HG03135 (cell line): ENCODE measurements around the gene RABGAP1L.
"Not testable (repeated sequence)": the region's sequence is repeated elsewhere in the genome, so short reads cannot be mapped to it uniquely, and the experiment has no call there.

Experiments
- ATAC-seq: cut with Tn5 transposase; IDR thresholded peaks from one replicate; pipeline ENCODE4 v1.9.1; 2021; ENCODE audit warnings: mild to moderate bottlenecking, moderate library complexity; ENCODE audit not compliant: unreplicated experiment

Gene RABGAP1L

DNA sequence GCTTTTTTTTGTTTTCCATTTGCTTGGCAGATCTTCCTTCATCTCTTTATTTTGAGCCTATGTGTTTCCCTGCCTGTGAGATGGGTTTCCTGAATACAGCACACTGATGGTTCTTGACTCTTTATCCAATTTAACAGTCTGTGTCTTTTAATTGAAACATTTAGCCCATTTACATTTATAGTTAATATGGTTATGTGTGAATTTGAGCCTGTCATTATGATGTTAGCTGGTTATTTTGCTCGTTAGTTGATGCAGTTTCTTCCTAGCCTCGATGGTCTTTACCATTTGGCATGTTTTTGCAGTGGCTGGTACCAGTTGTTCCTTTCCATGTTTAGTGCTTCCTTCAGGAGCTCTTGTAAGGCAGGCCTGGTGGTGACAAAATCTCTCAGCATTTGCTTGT lies 384.1 kb downstream of the RABGAP1L start:
- not testable (repeated sequence) for ATAC-seq

DNA sequence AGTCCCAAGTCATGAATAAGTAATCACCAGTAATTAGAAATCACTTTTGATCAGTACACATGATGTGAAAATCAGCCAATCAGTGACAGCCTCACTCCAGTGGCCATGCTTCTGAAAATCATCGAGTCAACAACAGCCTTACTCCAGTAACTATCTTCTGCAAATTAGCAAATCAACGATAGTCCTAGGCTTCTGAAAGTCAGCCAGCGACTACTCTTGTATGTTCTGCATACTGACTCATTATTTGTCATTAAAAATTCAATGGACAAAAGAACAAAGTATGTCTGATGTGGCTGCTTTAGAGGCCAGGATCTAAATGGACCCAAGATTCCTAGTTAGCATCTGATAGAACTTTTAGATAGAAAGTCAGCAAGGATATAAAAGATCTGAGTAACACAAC lies 391.0 kb downstream of the RABGAP1L start:
- no peak for ATAC-seq

DNA sequence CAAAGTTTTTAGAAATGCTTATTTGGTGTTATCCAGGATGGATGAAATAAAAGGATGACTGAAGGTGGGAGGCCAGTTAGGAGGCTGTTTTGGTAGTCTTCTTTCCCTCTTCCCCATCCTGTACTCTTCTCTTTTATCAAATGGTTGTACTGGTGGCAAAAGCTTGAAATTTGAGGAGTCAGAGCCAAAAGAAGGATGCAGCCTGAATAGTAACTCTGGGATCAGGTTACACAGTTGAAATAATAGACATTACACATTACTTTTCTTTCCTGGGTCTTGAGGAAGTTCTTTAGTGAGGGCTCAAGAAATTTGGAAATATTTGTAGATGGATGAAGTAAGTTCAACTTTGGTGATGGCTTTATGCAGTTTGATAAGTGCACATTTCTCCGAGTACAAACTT lies 397.1 kb downstream of the RABGAP1L start:
- ATAC-seq, result no peak

DNA sequence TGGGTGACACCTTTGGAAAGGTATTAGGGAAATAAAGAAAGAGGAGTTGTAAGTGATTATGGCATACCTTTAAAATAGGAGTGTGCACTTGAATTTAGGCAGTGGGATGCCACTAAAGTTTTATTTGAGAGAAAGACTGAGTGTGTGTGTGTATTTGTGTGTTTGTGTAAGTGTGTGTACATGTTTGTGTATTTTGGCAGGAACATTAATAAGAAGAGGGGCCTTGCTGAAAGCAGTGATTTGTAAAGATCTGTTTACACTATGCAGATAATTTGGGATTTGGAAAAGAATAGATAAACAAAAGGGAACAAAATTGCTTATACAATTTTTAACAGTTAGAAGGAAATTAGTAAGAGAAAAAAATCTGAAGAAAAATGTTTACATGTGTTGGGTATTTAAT lies 409.2 kb downstream of the RABGAP1L start:
- no peak for ATAC-seq

DNA sequence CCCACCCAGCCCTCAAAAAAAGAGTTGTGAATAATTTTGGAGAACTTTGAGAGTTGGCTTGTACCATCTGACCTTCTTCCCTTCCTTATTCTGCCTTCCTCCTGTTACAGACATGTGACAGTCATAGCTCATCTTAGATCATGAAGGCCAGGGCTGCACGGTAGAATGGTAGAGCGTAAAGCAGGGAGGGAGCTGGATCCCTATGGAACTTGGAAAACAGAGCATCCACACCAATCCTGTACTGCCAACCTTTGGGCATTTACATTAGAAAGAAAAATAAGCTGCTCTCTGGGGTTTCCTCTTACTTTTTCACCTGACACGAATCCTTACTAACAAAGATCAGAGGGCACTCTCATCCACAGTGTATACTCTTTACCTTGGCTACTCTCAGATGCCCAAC lies 409.9 kb downstream of the RABGAP1L start:
- no peak for ATAC-seq

DNA sequence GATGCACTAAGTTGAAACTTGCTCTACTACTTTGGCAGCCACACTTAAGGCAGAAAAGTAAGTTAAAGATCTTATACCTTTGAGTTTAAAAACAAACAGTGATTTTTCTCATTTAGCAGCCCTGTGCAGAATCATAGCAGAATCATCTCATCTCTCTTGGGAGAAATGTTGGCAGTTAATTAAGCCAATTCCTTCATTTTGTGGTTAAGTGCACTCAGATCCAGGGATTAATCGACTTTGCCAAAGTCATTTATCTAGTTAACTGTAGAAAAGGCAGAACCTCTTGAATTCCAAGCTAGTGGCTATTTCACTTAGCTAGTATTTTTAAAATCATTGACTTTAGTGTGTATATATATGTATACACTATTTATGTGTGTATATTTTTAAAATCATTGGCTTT lies 413.5 kb downstream of the RABGAP1L start:
- ATAC-seq, result no peak

DNA sequence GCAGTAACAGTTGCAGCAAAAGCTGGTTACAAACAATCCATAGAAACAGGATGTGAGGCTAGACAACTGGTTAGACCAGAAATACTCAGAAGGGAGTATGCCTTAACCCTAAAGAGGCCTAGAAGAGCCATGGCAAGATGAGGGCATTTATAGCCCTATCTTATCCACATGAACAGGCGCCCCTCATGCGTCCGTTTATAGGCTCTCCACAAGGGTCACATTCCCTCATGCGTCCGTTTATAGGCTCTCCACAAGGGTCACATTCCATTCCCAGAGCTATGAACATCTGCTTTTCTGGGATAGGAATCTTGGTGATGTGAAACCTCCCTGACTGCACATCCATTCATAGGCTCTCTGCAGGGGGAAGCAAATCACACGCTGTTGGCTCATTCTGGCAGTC lies 416.8 kb downstream of the RABGAP1L start:
- not testable (repeated sequence) for ATAC-seq

DNA sequence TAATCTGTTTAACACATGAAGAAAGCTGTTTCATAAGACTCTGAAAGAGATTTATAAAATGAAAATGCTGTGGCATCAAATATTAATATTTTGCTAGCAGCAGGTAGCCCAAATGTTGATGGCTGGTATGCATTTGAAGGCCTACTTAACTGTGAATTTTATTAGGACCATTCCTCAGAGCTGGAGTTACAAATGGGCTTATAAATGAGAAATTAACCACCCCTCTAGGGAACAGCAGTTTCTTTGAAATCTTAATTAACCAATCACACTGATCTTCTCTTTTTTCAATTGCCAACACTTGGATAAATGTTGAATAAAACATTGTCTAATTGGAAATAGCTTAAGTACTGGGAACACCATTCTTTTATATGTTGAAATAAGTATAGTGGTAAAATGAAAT lies 418.4 kb downstream of the RABGAP1L start:
- no peak for ATAC-seq

DNA sequence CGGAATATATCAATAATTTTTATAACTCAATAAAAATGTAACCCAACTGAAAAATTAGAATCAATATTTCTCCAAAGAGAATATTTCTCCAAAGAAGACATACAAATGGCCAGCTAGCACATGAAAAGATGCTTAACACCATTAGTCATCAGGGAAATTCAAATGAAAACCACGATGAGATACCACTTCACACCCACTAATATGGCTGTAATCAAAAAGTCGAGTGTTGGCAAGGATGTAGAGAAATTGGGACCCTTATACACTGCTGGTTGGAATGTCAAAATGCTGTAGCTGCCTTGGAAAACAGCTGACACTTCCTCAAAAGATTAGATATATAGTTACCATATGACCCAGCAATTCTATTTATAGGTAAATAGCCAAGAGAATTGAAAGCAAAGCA lies 421.5 kb downstream of the RABGAP1L start:
- ATAC-seq, result no peak

DNA sequence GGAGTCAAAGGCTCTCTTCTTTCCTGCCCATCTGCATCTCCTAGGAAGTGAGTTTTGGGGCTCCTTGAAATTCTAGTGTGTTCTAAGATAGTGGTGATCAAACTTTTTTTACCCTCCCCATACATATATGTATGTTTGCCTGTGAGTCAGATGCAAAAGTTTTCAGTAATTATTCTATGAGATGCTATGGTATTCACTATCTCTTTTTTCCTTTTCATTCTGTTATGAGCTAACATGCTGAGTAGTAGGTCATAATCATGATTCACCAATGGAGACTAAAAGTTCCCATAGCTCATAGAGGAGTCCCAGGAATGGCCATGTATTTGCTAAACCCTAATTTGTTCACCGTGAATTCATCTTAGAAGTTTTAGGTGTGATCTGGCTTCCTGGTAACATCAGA lies 424.0 kb downstream of the RABGAP1L start:
- ATAC-seq, result no peak

DNA sequence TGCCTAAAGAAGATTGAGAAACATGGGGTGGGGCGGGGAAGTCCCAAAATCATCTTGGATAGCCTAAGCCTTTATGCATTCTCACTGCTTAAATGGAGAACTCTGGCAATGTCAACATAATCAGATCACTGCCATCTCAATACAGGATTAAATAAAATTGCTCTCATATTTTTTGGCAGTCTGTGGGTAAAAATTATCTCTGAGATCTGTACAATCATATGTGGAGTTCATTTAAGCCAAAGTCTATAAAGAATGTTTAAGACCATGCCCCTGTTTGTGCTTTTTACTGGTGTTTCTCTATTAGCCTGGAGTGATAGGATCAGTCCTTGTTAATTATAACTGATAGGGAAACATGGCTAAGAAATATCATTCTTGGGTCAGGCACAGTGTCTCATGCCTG lies 424.8 kb downstream of the RABGAP1L start:
- ATAC-seq, result no peak

DNA sequence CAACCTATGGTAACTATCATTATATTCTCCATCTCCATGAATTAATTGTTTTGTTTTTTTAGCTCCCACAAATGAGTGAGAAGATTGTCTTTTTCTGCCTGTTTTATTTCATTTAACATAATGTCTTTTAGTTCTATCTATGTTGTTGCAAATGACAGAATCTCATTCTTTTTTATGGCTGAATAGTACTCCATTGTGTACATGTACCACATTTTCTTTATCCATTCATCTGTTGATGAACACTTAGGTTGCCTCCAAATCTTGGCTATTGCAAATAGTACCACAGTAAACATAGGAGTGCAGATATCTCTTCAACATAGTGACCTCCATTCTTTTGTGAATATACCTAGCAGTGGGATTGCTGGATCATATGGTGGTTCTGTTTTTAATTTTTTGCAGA lies 429.3 kb downstream of the RABGAP1L start:
- ATAC-seq, result not testable (repeated sequence)

DNA sequence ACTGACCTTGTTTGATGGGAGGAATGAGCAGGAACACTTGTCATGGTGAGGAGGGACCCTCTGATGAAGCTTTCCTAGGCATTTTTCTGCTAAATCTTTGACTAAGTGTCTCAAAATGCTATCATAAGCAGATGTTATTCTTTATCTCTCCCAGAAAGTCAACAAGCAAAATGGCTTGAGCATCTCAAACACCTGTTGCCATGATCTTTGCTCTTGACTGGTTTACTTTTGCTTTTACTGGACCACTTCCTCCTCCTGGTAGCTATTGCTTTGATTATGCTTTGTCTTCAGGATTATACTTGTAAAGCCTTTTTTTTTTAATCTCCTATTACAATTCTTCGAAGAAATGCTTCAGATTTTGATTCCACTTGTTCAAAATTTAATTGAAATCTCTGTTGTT lies 445.9 kb downstream of the RABGAP1L start:
- no peak for ATAC-seq

DNA sequence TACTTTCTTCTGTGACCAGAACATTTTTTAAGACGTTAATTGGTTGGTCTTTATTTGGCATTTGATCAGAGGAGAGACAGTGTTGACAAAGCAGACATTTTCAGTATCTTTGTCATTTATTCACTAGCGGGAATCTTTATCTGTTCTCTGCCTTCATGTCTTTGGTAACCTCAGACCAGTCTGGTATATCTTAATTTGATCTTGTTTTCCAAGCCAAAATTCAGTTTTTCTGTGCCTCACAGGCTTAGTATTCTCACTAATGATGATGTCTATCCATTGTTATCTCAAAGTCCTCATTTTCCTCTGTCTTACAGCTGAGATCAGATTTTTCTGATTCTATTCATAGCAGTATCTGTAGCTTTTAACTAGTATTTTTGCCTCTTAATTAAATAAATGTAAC lies 447.2 kb downstream of the RABGAP1L start:
- ATAC-seq, result no peak

DNA sequence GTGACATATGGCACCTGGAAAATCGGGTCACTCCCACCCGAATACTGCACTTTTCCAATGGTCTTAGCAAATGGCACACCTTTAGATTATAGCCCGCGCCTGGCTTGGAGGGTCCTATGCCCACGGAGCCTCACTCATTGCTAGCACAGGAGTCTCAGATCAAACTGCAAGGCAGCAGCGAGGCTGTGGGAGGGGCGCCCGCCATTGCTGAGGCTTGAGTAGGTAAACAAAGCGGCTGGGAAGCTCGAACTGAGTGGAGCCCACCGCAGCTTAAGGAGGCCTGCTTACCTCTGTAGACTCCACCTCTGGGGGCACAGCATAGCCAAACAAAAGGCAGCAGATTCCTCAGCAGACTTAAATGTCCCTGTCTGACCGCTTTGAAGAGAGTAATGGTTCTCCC lies 458.6 kb downstream of the RABGAP1L start:
- ATAC-seq, result not testable (repeated sequence)

DNA sequence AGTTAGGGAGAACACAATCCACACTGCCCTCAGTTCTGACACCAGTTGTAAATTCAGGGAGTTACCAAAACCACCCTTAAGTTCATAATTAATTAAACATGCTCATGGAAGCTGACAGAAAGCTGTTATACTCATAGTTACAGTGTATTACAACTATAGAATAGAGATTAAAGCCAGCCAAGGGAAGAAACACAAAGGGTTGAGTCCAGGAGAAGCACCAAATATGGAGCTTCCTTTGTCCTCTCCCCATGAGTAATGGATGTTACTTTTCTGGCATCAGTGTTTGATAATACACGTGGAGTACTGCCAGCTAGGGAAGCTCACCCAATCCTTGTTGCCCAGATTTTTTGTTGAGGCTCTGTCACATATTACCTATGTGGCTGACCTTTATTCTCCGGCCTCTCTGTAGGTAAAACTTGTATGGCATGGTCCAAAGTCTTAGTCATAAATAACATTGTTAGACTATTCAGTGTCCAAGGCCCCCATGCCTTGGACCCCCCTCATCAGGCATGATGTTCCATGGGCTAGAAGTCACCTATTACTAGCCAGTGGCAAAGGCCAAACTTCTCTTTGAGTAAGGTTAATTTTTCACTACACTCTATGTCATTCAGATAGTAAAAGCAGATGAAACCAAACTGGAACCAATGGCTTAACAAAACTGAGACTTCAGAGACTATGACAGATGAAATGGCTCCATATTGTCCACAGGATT lies 464.2 kb downstream of the RABGAP1L start:
- ATAC-seq, result no peak

DNA sequence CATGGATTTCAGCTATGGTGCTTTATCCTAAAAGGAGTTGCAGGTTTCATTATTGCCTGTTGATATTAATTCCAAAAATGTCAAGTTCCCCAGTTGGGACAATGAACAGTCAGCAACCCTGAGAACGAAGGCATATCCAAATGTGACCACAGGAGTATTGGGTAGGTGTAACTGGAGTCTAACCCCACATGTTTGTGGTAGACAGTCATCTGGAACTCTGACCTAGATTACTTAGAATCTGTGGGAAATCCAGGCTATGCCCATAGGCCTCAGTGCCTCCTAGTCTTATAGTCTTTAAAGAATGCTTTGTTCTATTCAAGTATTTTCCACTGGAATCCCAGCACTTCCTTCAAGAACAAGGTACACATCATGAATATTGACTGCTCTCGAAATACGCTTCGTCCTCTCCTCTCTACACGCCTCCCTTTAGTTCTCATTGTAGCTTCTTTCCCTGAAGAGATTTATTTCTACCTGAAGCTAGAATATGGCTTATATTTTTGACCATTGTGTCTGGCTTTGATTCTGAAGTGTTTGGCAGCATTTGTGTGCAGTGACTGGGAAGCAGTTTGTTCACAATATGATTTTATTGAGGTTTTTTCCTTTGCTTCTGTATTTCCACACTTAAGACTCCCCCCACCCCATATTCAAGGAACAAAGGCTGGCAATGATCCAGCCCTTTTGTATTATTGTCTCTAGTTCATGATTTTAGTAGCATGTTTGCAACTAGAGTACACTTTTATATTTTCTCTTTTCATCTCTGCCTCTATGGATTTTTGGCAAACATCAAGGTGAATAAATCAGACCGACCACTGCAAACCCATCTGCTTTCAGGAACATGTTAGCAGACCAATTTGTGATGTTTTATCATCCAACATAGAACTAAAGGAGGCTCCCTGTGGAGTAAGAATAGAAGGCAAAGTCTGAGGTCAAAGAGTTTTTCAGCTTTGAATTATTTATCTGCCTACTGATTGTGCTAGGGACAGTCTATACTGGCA lies 467.0 kb downstream of the RABGAP1L start:
- ATAC-seq, result no peak

DNA sequence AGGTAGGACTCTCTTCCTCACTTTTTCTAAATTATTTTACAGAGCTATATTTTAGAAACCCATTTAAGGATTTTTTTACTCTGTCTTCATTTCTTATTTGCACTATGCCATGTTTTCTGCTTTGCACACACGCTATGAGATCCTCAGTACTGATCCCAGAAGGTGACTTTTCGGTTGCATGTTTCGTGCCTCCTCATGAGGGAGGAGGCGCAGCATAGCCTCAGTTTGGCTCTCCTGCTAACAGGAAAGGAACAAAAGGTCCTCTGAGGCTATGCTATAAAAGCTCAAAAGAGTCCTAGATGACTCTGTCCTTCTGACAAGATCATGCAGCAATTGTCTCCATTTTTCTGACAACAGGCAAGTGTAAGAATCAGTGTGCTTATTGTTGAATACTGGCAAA lies 478.2 kb downstream of the RABGAP1L start:
- ATAC-seq, result no peak

DNA sequence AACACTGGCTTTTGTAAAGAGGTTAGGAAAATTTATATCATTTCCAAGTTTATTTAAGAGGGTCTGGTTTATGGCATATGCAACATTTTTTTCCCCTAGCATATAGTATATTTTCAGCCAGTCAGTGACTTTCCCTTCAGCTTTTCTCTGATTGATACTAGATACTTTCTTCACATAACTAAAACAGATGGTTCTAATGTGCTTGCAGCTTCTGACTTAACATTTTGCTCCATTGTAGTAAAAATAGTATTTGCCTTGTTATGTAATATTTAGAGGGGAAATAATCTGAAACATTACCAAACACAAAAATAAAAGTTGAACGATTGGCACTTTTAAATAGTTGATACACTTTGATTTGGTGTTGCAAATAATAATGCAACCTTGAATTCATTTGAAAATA lies 480.1 kb downstream of the RABGAP1L start:
- ATAC-seq, result no peak

DNA sequence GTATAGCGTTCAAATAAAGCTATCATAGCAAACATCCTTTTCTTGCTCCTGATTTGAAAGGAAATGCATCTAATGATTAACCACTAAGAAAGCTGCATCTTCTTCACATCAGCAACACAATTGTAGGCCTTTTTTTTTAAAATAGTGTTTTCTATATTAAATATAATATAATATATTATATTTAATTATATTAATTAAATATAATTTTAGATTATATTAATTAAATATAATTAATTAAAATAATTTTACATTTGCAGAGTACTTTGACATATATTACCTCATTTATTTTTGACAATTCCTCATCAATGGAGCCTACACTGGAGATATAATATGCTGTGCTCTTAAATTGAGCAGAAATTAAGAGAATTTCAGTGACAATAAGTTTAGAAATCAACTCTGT lies 481.5 kb downstream of the RABGAP1L start:
- no peak for ATAC-seq

DNA sequence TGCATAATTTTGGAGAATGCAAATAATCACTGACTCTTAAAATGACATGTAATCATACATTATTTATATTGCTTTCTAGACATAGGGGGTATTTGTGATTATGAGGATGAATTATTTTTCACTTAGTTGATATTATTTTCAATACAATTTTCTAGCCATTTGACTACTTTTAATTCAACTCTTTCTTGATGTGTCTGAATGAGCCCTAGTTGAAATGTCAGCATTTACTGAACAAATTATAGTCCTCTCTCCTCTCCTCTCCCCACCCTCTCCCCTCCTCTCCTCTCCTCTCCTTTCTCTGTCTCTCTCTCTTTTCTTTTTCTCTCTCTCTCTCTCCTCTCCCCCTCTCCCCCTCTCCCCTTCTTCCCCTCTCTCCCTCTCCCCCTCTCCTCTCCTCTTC lies 483.1 kb downstream of the RABGAP1L start:
- ATAC-seq, result no peak

DNA sequence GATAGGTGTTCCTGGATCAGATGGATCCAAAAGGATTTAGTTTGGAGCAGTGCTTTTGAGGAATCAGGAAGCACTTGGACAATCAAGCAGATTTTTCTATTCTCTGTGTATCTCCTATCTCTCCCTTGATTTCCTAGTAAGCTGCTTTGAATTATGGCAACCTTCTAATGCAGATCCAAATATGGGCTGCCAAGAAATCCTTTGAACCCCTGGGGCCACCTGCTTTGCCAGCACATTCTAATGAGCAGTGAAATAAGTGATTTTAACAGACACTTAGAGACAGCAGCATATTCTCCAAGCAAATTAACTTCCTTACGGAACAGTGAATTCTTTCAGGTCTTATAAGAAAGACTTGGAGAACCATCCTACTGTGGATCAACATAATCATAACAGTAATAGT lies 483.9 kb downstream of the RABGAP1L start:
- no peak for ATAC-seq
